ENCODE results near the gene RYK.

RYK gene

GRCh38 chr3:134235577-134236076, 15.0 kb downstream of the RYK start:
- Histone ChIP-seq H3K27ac (ENCODE audit: low read length) (no peak overlapping the region), H3K27me3 (ENCODE audit: insufficient read depth, low read length, poor library complexity) (no peaks in the 10 kb centered on the region), H3K9ac (ENCODE audit: low read depth, low read length) (no peak overlapping the region), H4K20me1 (ENCODE audit: insufficient read depth, low read length) (peaks cover 77% of the 10 kb centered on the region), H3K36me3 (ENCODE audit: insufficient read depth, low read length) (no peaks in the 10 kb centered on the region), H3K4me3 (ENCODE audit: low read depth in 1 of 2, low read length in 2 of 2) (no peak overlapping the region), H3K4me2 (ENCODE audit: insufficient read depth, low read length) (no peak overlapping the region), H3K79me2 (ENCODE audit: insufficient read depth, low read length) (peaks cover 97% of the 10 kb centered on the region), H3K4me1 (ENCODE audit: insufficient read depth, low read length) (peaks cover 10% of the 10 kb centered on the region), H2AFZ (ENCODE audit: low read depth, low read length) (no peak overlapping the region), H3K9me3 (ENCODE audit: insufficient read depth, low read length, severe bottlenecking) (no peaks in the 10 kb centered on the region)
- ATAC-seq (ENCODE audit: insufficient read depth, low read depth) (no peak), DNase-seq (no peak)
- TF ChIP-seq EZH2 (IDR thresholded peaks at IDR 0.05; ENCODE audit: borderline replicate concordance, low read depth, low read length, severe bottlenecking) (no peak), CTCF (IDR thresholded peaks at IDR 0.05; ENCODE audit: borderline replicate concordance, extremely low read depth, low read length, poor library complexity, severe bottlenecking) (no peak)

- Histone ChIP-seq H2AFZ (ENCODE audit: low read depth, low read length) (no peak overlapping the region), H3K4me1 (ENCODE audit: insufficient read depth, low read length) (peaks cover 10% of the 10 kb centered on the region), H4K20me1 (ENCODE audit: insufficient read depth, low read length) (peaks cover 72% of the 10 kb centered on the region), H3K79me2 (ENCODE audit: insufficient read depth, low read length) (peaks cover 96% of the 10 kb centered on the region), H3K4me3 (ENCODE audit: low read depth in 1 of 2, low read length in 2 of 2) (no peak overlapping the region), H3K9me3 (ENCODE audit: insufficient read depth, low read length, severe bottlenecking) (no peaks in the 10 kb centered on the region), H3K36me3 (ENCODE audit: insufficient read depth, low read length) (no peaks in the 10 kb centered on the region), H3K9ac (ENCODE audit: low read depth, low read length) (no peak overlapping the region), H3K27me3 (ENCODE audit: insufficient read depth, low read length, poor library complexity) (no peaks in the 10 kb centered on the region), H3K4me2 (ENCODE audit: insufficient read depth, low read length) (no peak overlapping the region), H3K27ac (ENCODE audit: low read length) (no peak overlapping the region)
- no peak for DNase-seq
- no peak for TF ChIP-seq CTCF (IDR thresholded peaks at IDR 0.05; ENCODE audit: borderline replicate concordance, extremely low read depth, low read length, poor library complexity, severe bottlenecking)
- TF ChIP-seq EZH2 (IDR thresholded peaks at IDR 0.05; ENCODE audit: borderline replicate concordance, low read depth, low read length, severe bottlenecking), result no peak
- 0 out of 3 replicates have a peak, but pooled peaks have one; percentile 24 for ATAC-seq (ENCODE audit: insufficient read depth, low read depth)
These were observed 17.7 kb downstream of the RYK start for GRCh38 chr3:134232951-134233350.

- DNase-seq (no peak), ATAC-seq (ENCODE audit: insufficient read depth, low read depth) (peak; percentile 67; the same call in 2 of the 3 replicates)
- Histone ChIP-seq H3K9ac (ENCODE audit: low read depth, low read length) (no peak overlapping the region), H3K4me2 (ENCODE audit: insufficient read depth, low read length) (no peak overlapping the region), H3K27ac (ENCODE audit: low read length) (no peak overlapping the region), H3K27me3 (ENCODE audit: insufficient read depth, low read length, poor library complexity) (no peaks in the 10 kb centered on the region), H2AFZ (ENCODE audit: low read depth, low read length) (no peak overlapping the region), H3K4me3 (ENCODE audit: low read depth in 1 of 2, low read length in 2 of 2) (no peak overlapping the region), H3K4me1 (ENCODE audit: insufficient read depth, low read length) (peaks cover 10% of the 10 kb centered on the region), H3K36me3 (ENCODE audit: insufficient read depth, low read length) (no peaks in the 10 kb centered on the region), H3K9me3 (ENCODE audit: insufficient read depth, low read length, severe bottlenecking) (no peaks in the 10 kb centered on the region), H3K79me2 (ENCODE audit: insufficient read depth, low read length) (peaks cover 91% of the 10 kb centered on the region), H4K20me1 (ENCODE audit: insufficient read depth, low read length) (peaks cover 70% of the 10 kb centered on the region)
- TF ChIP-seq EZH2 (IDR thresholded peaks at IDR 0.05; ENCODE audit: borderline replicate concordance, low read depth, low read length, severe bottlenecking) (no peak), CTCF (IDR thresholded peaks at IDR 0.05; ENCODE audit: borderline replicate concordance, extremely low read depth, low read length, poor library complexity, severe bottlenecking) (no peak)
These were observed 18.5 kb downstream of the RYK start for GRCh38 chr3:134232151-134232550.
